Testis (tissue), 3 donors: ENCODE data around the gene ZNF48. TPM values are rescaled to one million over a fixed set of nuclear protein-coding genes. Genes with fewer than 3 reads are reported as not detected.
A peak's percentile ranks its signal among the peaks of the same experiment; 100 is the strongest.

Experiments used
- DNase-seq: peaks from one replicate; pipeline ENCODE4 v3.0.0-alpha.2; 2019
- H3K27ac ChIP-seq, 2 donors: fragments of 200-600 bp; sonication (generic); one replicate each; pipeline ENCODE4 v1.5.1; 2019
- H3K27me3 ChIP-seq: fragments of 200-600 bp; sonication (generic); one replicate; pipeline ENCODE4 v1.5.1; 2019
- H3K36me3 ChIP-seq: fragments of 200-600 bp; sonication (generic); one replicate; pipeline ENCODE4 v1.5.1; 2017; ENCODE audit warnings: low read depth; ENCODE audit errors: missing control alignments
- H3K4me1 ChIP-seq: fragments of 200-600 bp; sonication (generic); one replicate; pipeline ENCODE4 v1.5.1; 2019
- H3K4me3 ChIP-seq, 2 donors: fragments of 200-600 bp; sonication (generic); one replicate each; pipeline ENCODE4 v1.5.1; 2017 to 2019
- H3K9me3 ChIP-seq: fragments of 200-600 bp; sonication (generic); one replicate; pipeline ENCODE4 v1.5.1; 2017
- POLR2A ChIP-seq: fragments of 450-650 bp; IDR thresholded peaks from one replicate; pipeline ENCODE4 v1.6.1; 2017; ENCODE audit warnings: antibody characterized with exemption, mild to moderate bottlenecking, moderate library complexity
- WGBS, 2 donors: methylation state at CpG; one replicate each; pipeline ENCODE4 v1.1.5; 2018; 5-methylcytosine and 5-hydroxymethylcytosine counted together
- intact Hi-C: fragments of 100-400 bp; cut with DNase I; formaldehyde crosslinking; loops from one replicate; pipeline ENCODE4 v1.15.1; 2023; ENCODE audit warnings: low total_unique reads
- polyA plus RNA-seq: library from polyadenylated mRNA; stranded (reverse); fragments of 350-450 nt; fragmentation: Illumina TruSeq; extraction: RNeasy Lipid Tissue Mini Kit (QIAGEN cat#74804); gene quantifications from one replicate; pipeline ENCODE4 v1.2.3, GENCODE V29; 2014; ENCODE audit warnings: low read depth, low replicate concordance; ENCODE audit not compliant: insufficient read depth
- total RNA-seq, 2 donors: library from RNA; depleted of rRNA; stranded (reverse); fragments of >200 nt; gene quantifications; one replicate each; pipeline ENCODE4 v1.2.3, GENCODE V29; 2016
- TF ChIP-seq, protein P1 (sequence below), 3 experiments: fragments of 450-650 bp in 2 of 3; fragments of 200-600 bp in 1 of 3; sonication (generic) in 1 of 3; IDR thresholded peaks; one replicate each; pipeline ENCODE4 v1.5.1; 2016 to 2019; ENCODE audit warnings: antibody characterized with exemption in 3 of 3, mild to moderate bottlenecking in 2 of 3, moderate library complexity in 1 of 3

The ZNF48 gene
- total and polyA plus RNA-seq, 3 donors from 2014 or later: 6.3 to 9.0 (median 6.5) TPM

DNA sequence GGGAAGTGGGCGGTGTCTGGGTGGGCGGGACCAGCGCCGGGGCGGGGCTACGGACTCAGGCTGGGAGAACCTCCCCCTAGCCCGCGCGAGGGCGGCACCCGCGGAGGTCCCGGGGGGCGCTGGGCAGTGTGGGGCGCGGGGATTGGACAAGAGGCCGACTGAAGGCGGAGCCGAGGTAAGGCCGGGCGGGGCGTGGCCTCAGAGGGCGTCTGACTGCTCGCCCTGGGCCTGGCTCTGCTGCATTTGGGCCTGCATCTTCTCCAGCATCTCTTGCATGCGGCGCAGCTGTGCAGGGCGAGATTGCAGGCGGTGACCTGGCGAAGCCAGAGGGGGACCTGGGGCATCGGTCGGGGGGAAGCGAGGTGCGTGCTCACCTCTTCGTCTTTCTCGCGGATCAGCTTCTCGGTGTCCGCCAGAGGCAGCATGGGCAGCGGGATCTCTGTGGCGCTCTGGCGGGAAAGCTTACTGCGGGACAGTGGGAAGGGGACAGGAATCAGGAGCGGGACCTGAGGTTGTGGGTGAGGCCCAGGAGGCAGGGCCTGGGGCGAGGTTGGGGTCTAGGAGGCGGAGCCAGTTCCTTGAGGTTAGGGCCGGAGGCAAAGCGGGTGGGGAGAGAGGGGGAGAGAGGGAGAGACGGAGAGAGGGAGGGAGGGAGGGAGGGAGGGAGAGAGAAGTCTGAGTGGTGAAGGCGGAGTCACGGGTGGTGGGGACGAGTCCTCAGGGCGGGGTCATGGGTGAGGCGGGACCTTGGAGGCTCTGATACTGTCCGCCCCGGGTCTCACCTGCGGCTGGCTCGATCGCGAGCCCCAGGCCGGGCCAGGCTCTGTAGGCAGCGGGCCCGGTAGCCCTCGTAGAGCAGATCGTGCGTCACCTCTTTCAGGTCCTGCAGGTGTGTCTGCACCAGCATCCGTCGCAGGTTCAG lies 16.7 kb upstream of the ZNF48 start:
- intact Hi-C loops: no loop called here
- peak overlapping the region; percentile 98 to 100 for H3K27ac ChIP-seq
- H3K27me3 ChIP-seq: no peaks in the 10 kb centered on the region
- TF ChIP-seq, protein P1, sequence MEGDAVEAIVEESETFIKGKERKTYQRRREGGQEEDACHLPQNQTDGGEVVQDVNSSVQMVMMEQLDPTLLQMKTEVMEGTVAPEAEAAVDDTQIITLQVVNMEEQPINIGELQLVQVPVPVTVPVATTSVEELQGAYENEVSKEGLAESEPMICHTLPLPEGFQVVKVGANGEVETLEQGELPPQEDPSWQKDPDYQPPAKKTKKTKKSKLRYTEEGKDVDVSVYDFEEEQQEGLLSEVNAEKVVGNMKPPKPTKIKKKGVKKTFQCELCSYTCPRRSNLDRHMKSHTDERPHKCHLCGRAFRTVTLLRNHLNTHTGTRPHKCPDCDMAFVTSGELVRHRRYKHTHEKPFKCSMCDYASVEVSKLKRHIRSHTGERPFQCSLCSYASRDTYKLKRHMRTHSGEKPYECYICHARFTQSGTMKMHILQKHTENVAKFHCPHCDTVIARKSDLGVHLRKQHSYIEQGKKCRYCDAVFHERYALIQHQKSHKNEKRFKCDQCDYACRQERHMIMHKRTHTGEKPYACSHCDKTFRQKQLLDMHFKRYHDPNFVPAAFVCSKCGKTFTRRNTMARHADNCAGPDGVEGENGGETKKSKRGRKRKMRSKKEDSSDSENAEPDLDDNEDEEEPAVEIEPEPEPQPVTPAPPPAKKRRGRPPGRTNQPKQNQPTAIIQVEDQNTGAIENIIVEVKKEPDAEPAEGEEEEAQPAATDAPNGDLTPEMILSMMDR (IDR thresholded peaks at IDR 0.05): peak in 1 of 3 experiments; percentile 18
- TF ChIP-seq POLR2A: no peak
- peaks cover 13% of the 10 kb centered on the region for H3K4me1 ChIP-seq
- 1% methylated on average over 32 to 62 of the region's 67 CpGs for WGBS, 2 donors
- no peaks in the 10 kb centered on the region for H3K9me3 ChIP-seq
- no peaks in the 10 kb centered on the region for H3K36me3 ChIP-seq
- H3K4me3 ChIP-seq: peak overlapping the region; percentile 66 to 95
- DNase-seq: peak; percentile 99

DNA sequence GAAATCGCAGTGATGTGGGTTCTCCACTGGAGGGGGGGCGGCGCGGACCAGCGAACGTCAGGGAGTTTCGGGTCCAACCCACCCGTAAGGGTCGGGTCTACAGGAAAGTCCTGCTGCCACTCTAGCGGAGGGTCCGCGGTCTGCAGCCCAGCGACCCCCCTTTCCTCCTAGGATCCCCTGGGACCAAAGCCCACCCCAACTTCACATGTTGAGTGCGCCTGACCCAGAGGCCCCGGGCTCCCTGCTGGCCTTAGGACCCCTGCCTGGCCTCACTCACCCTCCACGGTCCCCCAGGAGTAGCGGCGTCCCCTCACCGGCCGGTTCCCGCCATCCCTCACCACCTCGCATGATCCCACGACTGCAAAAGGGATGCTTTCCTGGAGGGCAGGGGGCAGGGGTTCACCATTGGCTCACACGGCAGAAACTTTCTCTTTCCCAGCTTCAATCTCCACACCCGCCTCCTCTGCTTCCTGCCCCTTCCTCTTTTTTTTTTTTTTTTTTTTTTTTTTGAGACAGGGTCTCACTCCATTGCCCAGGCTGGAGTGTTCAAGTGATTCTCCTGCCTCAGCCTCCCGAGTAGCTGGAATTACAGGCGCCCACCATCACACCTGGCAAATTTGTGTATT lies 15.9 kb upstream of the ZNF48 start:
- Histone ChIP-seq H3K4me3 (peak overlapping the region; percentile 66 to 95), H3K36me3 (no peaks in the 10 kb centered on the region), H3K27me3 (no peaks in the 10 kb centered on the region), H3K9me3 (no peaks in the 10 kb centered on the region), H3K4me1 (peaks cover 13% of the 10 kb centered on the region), H3K27ac (peak overlapping the region; percentile 98 to 100)
- intact Hi-C loops: no loop called here
- no peak for DNase-seq
- TF ChIP-seq, protein P1 (IDR thresholded peaks at IDR 0.05): no peak
- no peak for TF ChIP-seq POLR2A
- 25 to 35% methylated on average over 13 to 27 of the region's 27 CpGs for WGBS, 2 donors

DNA sequence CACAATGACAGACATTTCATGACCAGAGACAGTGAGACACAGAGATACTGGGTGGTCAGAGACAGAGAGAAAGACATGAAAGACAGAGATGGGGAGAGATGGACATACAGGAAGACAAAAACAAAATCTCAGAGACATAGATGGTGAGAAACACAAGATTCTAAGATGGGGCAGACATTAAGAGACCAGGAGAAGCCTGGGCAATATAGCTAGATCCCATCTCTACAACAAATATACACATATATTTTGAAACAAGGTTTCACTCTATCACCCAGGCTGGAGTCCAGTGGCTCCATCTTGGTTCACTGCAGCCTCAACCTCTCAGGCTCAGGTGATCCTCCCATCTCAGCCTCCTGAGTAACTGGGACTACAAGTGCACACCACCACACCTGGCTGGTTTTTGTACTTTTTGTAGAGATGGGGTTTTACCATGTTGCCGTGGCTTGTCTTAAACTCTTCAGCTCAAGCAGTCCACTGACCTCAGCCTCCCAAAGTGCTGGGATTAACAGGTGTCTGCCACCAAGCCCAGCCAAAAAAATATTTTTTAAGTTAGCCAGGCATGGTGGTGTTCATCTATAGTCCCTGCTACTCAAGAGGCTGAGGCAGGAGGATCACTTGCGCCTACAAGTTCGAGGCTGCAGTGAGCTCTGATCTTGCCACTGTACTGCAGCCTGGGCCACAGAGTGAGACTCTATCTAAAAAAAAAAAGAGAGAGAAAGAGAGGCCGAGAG lies 15.0 kb upstream of the ZNF48 start:
- no peaks in the 10 kb centered on the region for H3K27me3 ChIP-seq
- peaks cover 13% of the 10 kb centered on the region for H3K4me1 ChIP-seq
- TF ChIP-seq POLR2A: no peak
- TF ChIP-seq, protein P1 (IDR thresholded peaks at IDR 0.05): no peak
- no peak overlapping the region for H3K27ac ChIP-seq
- no peak for DNase-seq
- WGBS, 2 donors: 83 to 89% methylated on average over 4 of the region's 4 CpGs
- H3K36me3 ChIP-seq: no peaks in the 10 kb centered on the region
- H3K9me3 ChIP-seq: no peaks in the 10 kb centered on the region
- no peak overlapping the region for H3K4me3 ChIP-seq
- intact Hi-C loops: no loop called here

DNA sequence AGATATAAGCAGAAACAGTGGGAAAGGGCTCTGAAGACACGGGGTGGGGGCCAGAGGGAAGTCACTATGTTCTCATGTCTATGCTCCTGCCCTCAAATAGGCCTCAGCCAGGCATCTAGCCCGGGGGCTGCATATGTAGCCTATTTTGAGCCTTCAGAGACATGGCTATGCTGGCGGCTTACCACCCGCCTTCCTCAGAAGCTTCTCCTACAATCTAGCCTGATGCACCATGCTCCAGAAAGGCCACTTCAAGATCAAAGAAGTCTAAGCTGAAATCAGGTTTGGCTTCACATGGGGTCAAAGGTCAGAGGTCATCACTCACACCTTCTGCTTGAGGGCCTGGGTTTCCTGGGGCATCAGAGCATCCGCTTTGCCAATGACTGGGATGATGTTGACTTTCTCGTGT lies 14.4 kb upstream of the ZNF48 start:
- TF ChIP-seq, protein P1 (IDR thresholded peaks at IDR 0.05): no peak
- TF ChIP-seq POLR2A: no peak
- Histone ChIP-seq H3K27ac (no peak overlapping the region), H3K4me1 (peaks cover 13% of the 10 kb centered on the region), H3K4me3 (no peak overlapping the region), H3K36me3 (no peaks in the 10 kb centered on the region), H3K27me3 (no peaks in the 10 kb centered on the region), H3K9me3 (no peaks in the 10 kb centered on the region)
- 76 to 84% methylated on average over 6 of the region's 6 CpGs for WGBS, 2 donors
- DNase-seq: no peak
- intact Hi-C loops: no loop called here
